ENCODE results near the gene RCBTB2. TPM values are rescaled to one million over a fixed set of nuclear protein-coding genes. Genes with fewer than 3 reads are reported as not detected.

Gene RCBTB2
- total and polyA plus RNA-seq, 4 donors, result 4.1 to 9.0 (median 5.4) TPM

GRCh38 chr13:48559638-48560320 is 26.9 kb upstream of the RCBTB2 start (continued):
- TF ChIP-seq, protein P1, sequence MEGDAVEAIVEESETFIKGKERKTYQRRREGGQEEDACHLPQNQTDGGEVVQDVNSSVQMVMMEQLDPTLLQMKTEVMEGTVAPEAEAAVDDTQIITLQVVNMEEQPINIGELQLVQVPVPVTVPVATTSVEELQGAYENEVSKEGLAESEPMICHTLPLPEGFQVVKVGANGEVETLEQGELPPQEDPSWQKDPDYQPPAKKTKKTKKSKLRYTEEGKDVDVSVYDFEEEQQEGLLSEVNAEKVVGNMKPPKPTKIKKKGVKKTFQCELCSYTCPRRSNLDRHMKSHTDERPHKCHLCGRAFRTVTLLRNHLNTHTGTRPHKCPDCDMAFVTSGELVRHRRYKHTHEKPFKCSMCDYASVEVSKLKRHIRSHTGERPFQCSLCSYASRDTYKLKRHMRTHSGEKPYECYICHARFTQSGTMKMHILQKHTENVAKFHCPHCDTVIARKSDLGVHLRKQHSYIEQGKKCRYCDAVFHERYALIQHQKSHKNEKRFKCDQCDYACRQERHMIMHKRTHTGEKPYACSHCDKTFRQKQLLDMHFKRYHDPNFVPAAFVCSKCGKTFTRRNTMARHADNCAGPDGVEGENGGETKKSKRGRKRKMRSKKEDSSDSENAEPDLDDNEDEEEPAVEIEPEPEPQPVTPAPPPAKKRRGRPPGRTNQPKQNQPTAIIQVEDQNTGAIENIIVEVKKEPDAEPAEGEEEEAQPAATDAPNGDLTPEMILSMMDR (IDR thresholded peaks at IDR 0.05; ENCODE audit: low read depth, low read length, missing input control), result no peak
- TF ChIP-seq, protein P2, sequence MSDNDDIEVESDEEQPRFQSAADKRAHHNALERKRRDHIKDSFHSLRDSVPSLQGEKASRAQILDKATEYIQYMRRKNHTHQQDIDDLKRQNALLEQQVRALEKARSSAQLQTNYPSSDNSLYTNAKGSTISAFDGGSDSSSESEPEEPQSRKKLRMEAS (IDR thresholded peaks at IDR 0.05), result no peak
- TF ChIP-seq FOXA2 (IDR thresholded peaks at IDR 0.05), result no peak
- TF ChIP-seq TAF1 (conservative IDR thresholded peaks at IDR 0.05), result no peak
- TF ChIP-seq GABPA (IDR thresholded peaks at IDR 0.05 in 1 of 2, conservative IDR thresholded peaks at IDR 0.05 in 1 of 2), result no peak

DNA sequence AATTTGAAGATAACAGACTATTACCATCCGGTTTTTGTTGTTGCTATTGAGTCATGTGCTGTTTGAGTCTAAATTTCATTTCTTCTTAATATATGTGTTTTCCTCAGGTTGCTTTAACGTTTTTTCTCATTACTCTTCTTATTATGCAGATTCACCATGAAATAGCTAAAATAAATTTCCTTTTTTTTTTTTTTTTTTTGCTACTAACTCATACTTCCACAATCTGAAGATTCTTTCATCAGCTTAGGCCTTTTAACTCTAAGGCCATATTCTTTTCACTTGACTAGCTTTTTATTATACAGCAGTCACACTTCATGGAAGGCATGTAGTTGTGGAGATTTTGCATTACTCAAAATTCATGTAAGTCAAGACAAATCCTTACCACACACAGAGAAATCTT is 23.9 kb upstream of the RCBTB2 start:
- 79% methylated on average over 2 of the region's 2 CpGs for WGBS
- Histone ChIP-seq H3K9me3 (ENCODE audit: control insufficient read depth in 4 of 4, low read length in 3 of 4) (peaks cover 3 to 5% (median 3%) of the 10 kb centered on the region in 4 donors), H3K4me3 (ENCODE audit: low read depth in 1 of 3, low read length in 3 of 3) (no peak overlapping the region), H3K27me3 (ENCODE audit: control insufficient read depth in 4 of 4, insufficient read depth in 4 of 4, low read length in 3 of 4) (no peaks in the 10 kb centered on the region), H3K36me3 (ENCODE audit: control insufficient read depth in 4 of 4, insufficient read depth in 3 of 4, low read depth in 1 of 4, low read length in 3 of 4) (no peaks in the 10 kb centered on the region), H3K4me1 (ENCODE audit: control insufficient read depth in 4 of 4, insufficient read depth in 4 of 4, low read length in 3 of 4) (no peaks in the 10 kb centered on the region), H3K9ac (ENCODE audit: low read depth in 1 of 2, low read length in 2 of 2) (no peak overlapping the region), H3K27ac (ENCODE audit: low read depth in 1 of 2, low read length in 2 of 2) (no peak overlapping the region)
- DNase-seq (ENCODE audit: low spot score), result no peak
- TF ChIP-seq, protein P3, sequence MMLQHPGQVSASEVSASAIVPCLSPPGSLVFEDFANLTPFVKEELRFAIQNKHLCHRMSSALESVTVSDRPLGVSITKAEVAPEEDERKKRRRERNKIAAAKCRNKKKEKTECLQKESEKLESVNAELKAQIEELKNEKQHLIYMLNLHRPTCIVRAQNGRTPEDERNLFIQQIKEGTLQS (IDR thresholded peaks at IDR 0.05), result no peak
- no peak for TF ChIP-seq FOXA1 (IDR thresholded peaks at IDR 0.05)
- TF ChIP-seq, protein P2 (IDR thresholded peaks at IDR 0.05), result no peak
- TF ChIP-seq TAF1 (conservative IDR thresholded peaks at IDR 0.05), result no peak
- TF ChIP-seq SP1 (IDR thresholded peaks at IDR 0.05), result no peak
- no peak for TF ChIP-seq NR2F2 (IDR thresholded peaks at IDR 0.05)
- no peak for TF ChIP-seq RXRA (IDR thresholded peaks at IDR 0.05)
- TF ChIP-seq REST (IDR thresholded peaks at IDR 0.05), result no peak
- TF ChIP-seq HNF4A (conservative IDR thresholded peaks at IDR 0.05), result no peak
- TF ChIP-seq, protein P1 (IDR thresholded peaks at IDR 0.05; ENCODE audit: low read depth, low read length, missing input control), result no peak
- no peak for TF ChIP-seq YY1 (IDR thresholded peaks at IDR 0.05)
- no peak for TF ChIP-seq JUND (IDR thresholded peaks at IDR 0.05)
